Esophagus muscularis mucosa (tissue), 4 donors: Measurements from ENCODE around the gene PDCD6IP. TPM values are rescaled to one million over a fixed set of nuclear protein-coding genes. Genes with fewer than 3 reads are reported as not detected.
"Not testable (repeated sequence)": the region's sequence is repeated elsewhere in the genome, so short reads cannot be mapped to it uniquely, and the experiment has no call there.

Source experiments
- DNase-seq: peaks from one replicate; pipeline ENCODE4 v3.0.0-alpha.2; 2017; ENCODE audit errors: extremely low spot score
- H3K27ac ChIP-seq, 4 donors: fragments of 200-600 bp; sonication (generic); replicated peaks in 1 of 4; 1 replicate in 3 of 4; 2 replicates in 1 of 4; pipeline ENCODE4 v1.5.1; 2016 to 2019; ENCODE audit warnings: mild to moderate bottlenecking in 1 of 4
- H3K27me3 ChIP-seq, 4 donors: fragments of 200-600 bp; sonication (generic); one replicate each; pipeline versions ENCODE4 v1.5.1 to v1.6.0; 2016 to 2019
- H3K36me3 ChIP-seq, 4 donors: fragments of 200-600 bp; sonication (generic); one replicate each; pipeline ENCODE4 v1.5.1; 2016 to 2019
- H3K4me1 ChIP-seq, 4 donors: fragments of 200-600 bp; sonication (generic); one replicate each; pipeline ENCODE4 v1.5.1; 2016 to 2019
- H3K4me3 ChIP-seq, 4 donors: fragments of 200-600 bp; sonication (generic); 1 replicate in 2 of 4; 2 replicates in 2 of 4; pipeline ENCODE4 v1.5.1; 2016 to 2019; ENCODE audit warnings: mild to moderate bottlenecking in 4 of 4, moderate library complexity in 1 of 4
- H3K9me3 ChIP-seq, 4 donors: fragments of 200-600 bp; sonication (generic); 1 replicate in 3 of 4; 2 replicates in 1 of 4; pipeline ENCODE4 v1.5.1; 2016 to 2019
- EP300 ChIP-seq: sonication (generic); formaldehyde crosslinking; IDR thresholded peaks from one replicate; pipeline ENCODE4 v1.6.1; 2017; ENCODE audit warnings: antibody characterized with exemption
- POLR2A ChIP-seq: fragments of 450-650 bp; IDR thresholded peaks from one replicate; pipeline ENCODE4 v1.6.1; 2017; ENCODE audit warnings: antibody characterized with exemption, moderate library complexity, mild to moderate bottlenecking, low read depth
- POLR2AphosphoS5 ChIP-seq, 2 donors: sonication (generic); formaldehyde crosslinking; IDR thresholded peaks; one replicate each; pipeline ENCODE4 v1.6.1; 2017; ENCODE audit warnings: antibody characterized with exemption in 2 of 2
- WGBS: methylation state at CpG from one replicate; pipeline ENCODE4 v1.1.5; 2018; 5-methylcytosine and 5-hydroxymethylcytosine counted together
- intact Hi-C: fragments of 100-400 bp; cut with DNase I; formaldehyde crosslinking; loops from one replicate; pipeline ENCODE4 v1.15.1; 2023
- total RNA-seq, 4 donors: library from RNA; depleted of rRNA; stranded (reverse); fragments of >200 nt; gene quantifications; one replicate each; pipeline versions ENCODE4 v1.1.0 to v1.2.1, GENCODE V29; 2016
- TF ChIP-seq, protein P1 (sequence below), 3 experiments: fragments of 200-600 bp in 2 of 3; fragments of 450-650 bp in 1 of 3; sonication (generic) in 2 of 3; IDR thresholded peaks; one replicate each; pipeline ENCODE4 v1.5.1; 2017 to 2019; ENCODE audit warnings: antibody characterized with exemption in 3 of 3, mild to moderate bottlenecking in 2 of 3, moderate library complexity in 1 of 3

The PDCD6IP gene
- total RNA-seq, 4 donors from 2014 or later: 88.0 to 192 (median 145) TPM

DNA sequence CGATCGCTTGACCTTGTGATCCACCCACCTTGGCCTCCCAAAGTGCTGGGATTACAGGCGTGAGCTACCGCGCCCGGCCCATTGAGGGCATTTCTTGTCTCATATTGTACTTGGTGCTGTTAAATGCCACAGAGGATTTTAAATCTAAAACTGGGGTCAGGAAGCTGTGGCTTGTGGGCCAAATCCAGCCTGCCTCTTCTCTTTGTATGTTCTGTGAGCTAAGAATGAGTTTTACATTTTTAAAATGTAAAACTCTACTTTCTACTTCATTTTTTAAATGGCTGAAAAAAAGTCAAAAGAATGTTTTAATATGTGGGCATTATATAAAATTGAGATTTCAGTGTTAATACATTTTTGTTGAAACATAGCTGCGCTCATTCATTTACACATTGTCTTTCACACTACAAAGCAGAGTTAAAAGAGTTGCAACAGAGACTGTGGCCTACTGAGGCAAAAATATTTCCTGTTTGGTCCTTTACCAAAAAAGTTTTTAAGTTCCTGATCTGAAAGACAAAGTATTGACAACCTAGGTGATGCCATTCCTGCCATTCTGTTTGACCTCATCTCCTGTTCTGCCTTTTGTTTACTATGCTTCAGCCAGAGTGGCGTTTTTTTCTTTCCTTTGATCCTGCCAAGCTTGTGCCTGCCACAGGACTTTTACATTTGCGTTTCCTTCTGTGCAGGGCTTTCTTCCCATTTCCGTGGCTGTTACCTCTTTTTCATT is 50.4 kb downstream of the PDCD6IP start:
- H3K36me3 ChIP-seq: peaks cover 9 to 65% (median 40%) of the 10 kb centered on the region in 4 donors
- intact Hi-C loops: no loop called here
- H3K9me3 ChIP-seq: no peaks in the 10 kb centered on the region
- no peak for DNase-seq
- 81% methylated on average over 10 of the region's 10 CpGs for WGBS
- TF ChIP-seq, protein P1, sequence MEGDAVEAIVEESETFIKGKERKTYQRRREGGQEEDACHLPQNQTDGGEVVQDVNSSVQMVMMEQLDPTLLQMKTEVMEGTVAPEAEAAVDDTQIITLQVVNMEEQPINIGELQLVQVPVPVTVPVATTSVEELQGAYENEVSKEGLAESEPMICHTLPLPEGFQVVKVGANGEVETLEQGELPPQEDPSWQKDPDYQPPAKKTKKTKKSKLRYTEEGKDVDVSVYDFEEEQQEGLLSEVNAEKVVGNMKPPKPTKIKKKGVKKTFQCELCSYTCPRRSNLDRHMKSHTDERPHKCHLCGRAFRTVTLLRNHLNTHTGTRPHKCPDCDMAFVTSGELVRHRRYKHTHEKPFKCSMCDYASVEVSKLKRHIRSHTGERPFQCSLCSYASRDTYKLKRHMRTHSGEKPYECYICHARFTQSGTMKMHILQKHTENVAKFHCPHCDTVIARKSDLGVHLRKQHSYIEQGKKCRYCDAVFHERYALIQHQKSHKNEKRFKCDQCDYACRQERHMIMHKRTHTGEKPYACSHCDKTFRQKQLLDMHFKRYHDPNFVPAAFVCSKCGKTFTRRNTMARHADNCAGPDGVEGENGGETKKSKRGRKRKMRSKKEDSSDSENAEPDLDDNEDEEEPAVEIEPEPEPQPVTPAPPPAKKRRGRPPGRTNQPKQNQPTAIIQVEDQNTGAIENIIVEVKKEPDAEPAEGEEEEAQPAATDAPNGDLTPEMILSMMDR (IDR thresholded peaks at IDR 0.05): no peak
- no peak overlapping the region for H3K4me3 ChIP-seq
- no peaks in the 10 kb centered on the region for H3K4me1 ChIP-seq
- H3K27me3 ChIP-seq: no peaks in the 10 kb centered on the region
- no peak overlapping the region for H3K27ac ChIP-seq

DNA sequence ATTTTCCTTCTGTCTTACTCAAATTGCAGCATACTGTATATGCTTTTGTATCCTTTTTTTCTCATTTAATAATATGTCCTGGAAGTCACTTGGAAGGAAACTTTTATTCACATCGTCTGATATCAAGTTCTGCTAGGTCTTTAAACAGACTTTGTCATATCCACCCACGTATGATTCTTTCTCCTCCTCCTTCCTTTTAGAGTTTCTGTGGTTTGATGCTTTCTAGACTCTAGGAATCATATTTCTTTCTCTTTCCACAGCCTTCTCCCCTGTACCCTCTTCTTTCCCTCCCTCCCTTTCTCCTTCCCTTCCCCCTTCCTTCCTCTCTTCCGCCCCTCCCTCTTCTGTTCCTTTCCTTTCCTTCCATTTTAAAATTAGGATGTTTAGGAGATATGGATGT is 52.2 kb downstream of the PDCD6IP start:
- H3K27me3 ChIP-seq, H3K27ac ChIP-seq, H3K4me3 ChIP-seq, H3K4me1 ChIP-seq, H3K9me3 ChIP-seq, DNase-seq, intact Hi-C loops: not testable (repeated sequence)
- H3K36me3 ChIP-seq: peaks cover 16 to 66% (median 35%) of the 10 kb centered on the region in 4 donors
- 78% methylated on average over 3 of the region's 3 CpGs for WGBS

DNA sequence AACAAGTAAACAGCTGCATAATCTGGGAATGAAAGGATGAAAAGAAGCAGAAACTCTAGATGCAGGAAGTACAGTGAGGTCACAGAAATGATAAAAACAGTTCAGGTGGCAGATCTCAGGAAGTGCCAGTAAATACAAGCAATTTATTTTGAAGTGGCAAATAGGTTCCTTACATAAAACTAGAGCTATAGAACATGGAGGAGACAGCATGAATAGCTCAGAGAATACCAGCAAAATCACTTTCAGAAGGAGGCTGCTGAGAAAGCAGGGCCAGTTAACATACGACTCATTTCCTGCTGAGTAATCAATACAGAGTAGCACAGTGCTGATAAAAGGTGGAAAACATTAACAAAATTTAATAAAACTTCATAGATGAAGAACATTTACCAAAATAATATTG is 57.0 kb downstream of the PDCD6IP start:
- H3K9me3 ChIP-seq, H3K27me3 ChIP-seq, H3K4me3 ChIP-seq, DNase-seq, H3K27ac ChIP-seq, H3K4me1 ChIP-seq, intact Hi-C loops: not testable (repeated sequence)
- H3K36me3 ChIP-seq: peaks cover 20 to 80% (median 43%) of the 10 kb centered on the region in 4 donors
- 75% methylated on average over 1 of the region's 1 CpG for WGBS

DNA sequence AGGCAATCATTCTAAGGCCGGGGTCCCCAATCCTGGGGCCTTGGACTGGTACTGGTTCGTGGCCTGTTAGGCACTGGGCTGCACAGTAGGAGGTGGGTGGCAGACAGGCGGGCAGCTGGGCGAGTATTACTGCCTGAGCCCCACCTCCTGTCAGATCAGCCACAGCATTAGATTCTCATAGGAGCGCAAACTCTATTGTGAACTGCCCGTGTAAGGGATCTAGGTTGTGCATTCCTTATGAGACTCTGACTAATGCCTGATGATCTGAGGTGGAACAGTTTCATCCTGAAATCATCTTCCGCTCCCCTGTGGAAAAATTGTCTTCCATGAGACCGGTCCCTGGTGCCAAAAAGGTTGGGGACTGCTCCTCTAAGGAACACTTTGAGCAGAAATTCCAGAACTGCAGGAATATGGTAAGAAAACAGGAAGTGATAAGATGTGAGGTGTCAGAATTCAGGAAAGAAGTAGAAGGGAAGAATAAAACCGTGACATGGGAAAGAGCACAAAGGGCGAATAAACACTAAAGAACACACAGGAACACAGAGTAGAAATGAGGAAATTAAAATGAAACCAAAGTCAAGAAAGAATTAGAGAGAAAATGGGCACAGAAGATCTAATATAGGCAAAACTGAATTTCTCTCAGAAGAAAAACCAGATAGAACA is 57.6 kb downstream of the PDCD6IP start:
- WGBS: 84% methylated on average over 10 of the region's 10 CpGs
- DNase-seq: no peak
- H3K36me3 ChIP-seq: peaks cover 20 to 84% (median 45%) of the 10 kb centered on the region in 4 donors

DNA sequence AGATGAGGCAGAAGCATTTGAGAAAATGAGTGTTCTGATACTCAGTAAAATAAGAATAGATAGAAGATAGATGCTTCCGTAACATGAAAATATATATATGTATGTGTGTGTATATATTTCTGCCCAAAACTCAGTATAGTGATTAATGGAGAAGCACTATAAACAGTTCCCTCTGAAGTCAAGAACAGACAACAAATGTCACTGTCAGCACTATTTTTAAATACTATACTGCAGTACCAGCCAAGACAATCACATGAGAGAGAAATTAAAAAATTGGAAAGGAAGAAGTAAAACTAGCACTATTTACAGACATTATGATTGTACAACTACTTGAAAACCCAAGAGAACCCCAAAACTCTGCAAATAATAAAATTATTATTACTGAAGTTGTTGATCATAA is 59.3 kb downstream of the PDCD6IP start:
- H3K27me3 ChIP-seq, H3K4me1 ChIP-seq, H3K4me3 ChIP-seq, intact Hi-C loops, H3K27ac ChIP-seq, DNase-seq, H3K9me3 ChIP-seq: not testable (repeated sequence)
- H3K36me3 ChIP-seq: peaks cover 20 to 80% (median 44%) of the 10 kb centered on the region in 4 donors
- WGBS: 78% methylated on average over 1 of the region's 1 CpG

More for the DNA sequence above, 57.6 kb downstream of the PDCD6IP start:
- intact Hi-C loops: no loop called here
- no peak overlapping the region for H3K27ac ChIP-seq
- TF ChIP-seq EP300 (no peak), POLR2A (no peak), POLR2AphosphoS5 (IDR thresholded peaks at IDR 0.05) (no peak)
- TF ChIP-seq, protein P1 (IDR thresholded peaks at IDR 0.05): no peak
- H3K4me1 ChIP-seq: no peaks in the 10 kb centered on the region
- H3K9me3 ChIP-seq: no peaks in the 10 kb centered on the region
- H3K4me3 ChIP-seq: no peak overlapping the region
- no peaks in the 10 kb centered on the region for H3K27me3 ChIP-seq

DNA sequence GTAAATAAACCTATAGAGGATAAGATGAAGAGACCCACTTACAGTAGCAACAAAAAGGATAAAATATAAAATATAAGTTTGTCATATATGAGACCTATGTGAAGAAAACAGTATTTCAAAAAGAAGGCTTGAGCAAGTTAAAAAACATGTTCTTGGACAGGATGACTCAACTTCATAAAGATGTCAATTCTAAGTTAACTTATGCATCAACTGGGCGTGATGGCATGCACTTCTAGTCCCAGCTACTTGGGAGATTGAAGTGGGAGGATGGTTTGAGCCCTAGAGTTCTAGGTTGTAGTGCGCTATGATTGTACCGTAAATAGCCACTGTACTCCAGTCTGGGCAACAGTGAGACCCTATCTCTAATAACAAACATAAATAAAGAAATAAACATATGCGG is 59.7 kb downstream of the PDCD6IP start:
- no peak for DNase-seq
- no peaks in the 10 kb centered on the region for H3K4me1 ChIP-seq
- H3K27ac ChIP-seq: no peak overlapping the region
- H3K36me3 ChIP-seq: peaks cover 20 to 78% (median 43%) of the 10 kb centered on the region in 4 donors
- H3K27me3 ChIP-seq: no peaks in the 10 kb centered on the region
- intact Hi-C loops: no loop called here
- WGBS: 95% methylated on average over 4 of the region's 4 CpGs
- H3K4me3 ChIP-seq: no peak overlapping the region
- H3K9me3 ChIP-seq: no peaks in the 10 kb centered on the region
- TF ChIP-seq POLR2AphosphoS5 (IDR thresholded peaks at IDR 0.05) (no peak), EP300 (no peak), POLR2A (no peak)
- TF ChIP-seq, protein P1 (IDR thresholded peaks at IDR 0.05): no peak
